WTC11 (cell line): ENCODE measurements around the gene COG6. TPM values are rescaled to one million over a fixed set of nuclear protein-coding genes. Genes with fewer than 3 reads are reported as not detected.

ENCODE experiments used
- ATAC-seq: fragments of 200-7000 bp; cut with Tn5 transposase; 2 replicates; pipeline ENCODE4 v1.10.0; 2021; ENCODE audit warnings: mild to moderate bottlenecking, moderate library complexity
- CTCF ChIA-PET: fragments of 300-600 bp; sonication (Branson Sonifier 250); formaldehyde crosslinking; loops from one replicate; lab custom pipeline; 2021; ENCODE audit warnings: antibody characterized with exemption; lab: Charles Lee
- POLR2A ChIA-PET: fragments of 350-600 bp; sonication (Branson Sonifier 250); formaldehyde crosslinking; loops from one replicate; lab custom pipeline; 2021; ENCODE audit warnings: antibody characterized with exemption; lab: Charles Lee
- DNase-seq: peaks from one replicate; pipeline ENCODE4 v3.0.0; 2021; ENCODE audit warnings: low spot score
- H3K27ac Mint-ChIP-seq: 2 replicates; pipeline ENCODE4 v1.8.0; 2021; ENCODE audit warnings: mixed read lengths
- H3K27me3 Mint-ChIP-seq: 2 replicates; pipeline ENCODE4 v1.8.0; 2021; ENCODE audit warnings: low read depth, mild to moderate bottlenecking, moderate library complexity, mixed read lengths
- H3K36me3 Mint-ChIP-seq: 2 replicates; pipeline ENCODE4 v1.8.0; 2021; ENCODE audit warnings: mixed read lengths
- H3K4me1 Mint-ChIP-seq: 2 replicates; pipeline ENCODE4 v1.8.0; 2022; ENCODE audit warnings: mixed read lengths
- H3K4me3 Mint-ChIP-seq: 2 replicates; pipeline ENCODE4 v1.8.0; 2021; ENCODE audit warnings: mild to moderate bottlenecking, moderate library complexity, mixed read lengths
- H3K9me3 Mint-ChIP-seq: 2 replicates; pipeline ENCODE4 v1.8.0; 2021; ENCODE audit warnings: mixed read lengths
- AFF4 ChIP-seq: sonication (generic); formaldehyde crosslinking; IDR thresholded peaks from 2 replicates; pipeline ENCODE4 v1.8.1; 2023; ENCODE audit warnings: mild to moderate bottlenecking, missing genetic modification reagents, borderline replicate concordance
- ATF3 ChIP-seq: sonication (generic); formaldehyde crosslinking; conservative IDR thresholded peaks from 2 replicates; pipeline ENCODE4 v1.8.1; 2022; ENCODE audit warnings: mild to moderate bottlenecking, missing genetic modification reagents
- CBFB ChIP-seq: sonication (generic); formaldehyde crosslinking; IDR thresholded peaks from 2 replicates; pipeline ENCODE4 v1.8.1; 2022; ENCODE audit warnings: mild to moderate bottlenecking, low read depth, missing genetic modification reagents
- FOXJ3 ChIP-seq: sonication (generic); formaldehyde crosslinking; IDR thresholded peaks from 2 replicates; pipeline ENCODE4 v1.9.0; 2021; ENCODE audit warnings: missing genetic modification reagents, mild to moderate bottlenecking, borderline replicate concordance
- JAZF1 ChIP-seq: fragments of 250-450 bp; sonication (Bioruptor Pico); IDR thresholded peaks from 2 replicates; pipeline ENCODE4 v1.9.0; 2021; ENCODE audit warnings: moderate library complexity, mild to moderate bottlenecking, inconsistent platforms
- MLX ChIP-seq: sonication (generic); formaldehyde crosslinking; IDR thresholded peaks from 2 replicates; pipeline ENCODE4 v1.8.1; 2023; ENCODE audit warnings: mild to moderate bottlenecking, missing genetic modification reagents, moderate library complexity
- NR2C2 ChIP-seq: sonication (generic); formaldehyde crosslinking; IDR thresholded peaks from 2 replicates; pipeline ENCODE4 v1.8.0; 2022; ENCODE audit warnings: mild to moderate bottlenecking, missing genetic modification reagents
- PRDM15 ChIP-seq: sonication (generic); formaldehyde crosslinking; IDR thresholded peaks from 2 replicates; pipeline ENCODE4 v1.8.0; 2022; ENCODE audit warnings: missing genetic modification reagents
- SMAD4 ChIP-seq: sonication (generic); formaldehyde crosslinking; IDR thresholded peaks from 2 replicates; pipeline ENCODE4 v1.8.0; 2022; ENCODE audit warnings: mild to moderate bottlenecking, missing genetic modification reagents
- USF1 ChIP-seq: sonication (generic); formaldehyde crosslinking; IDR thresholded peaks from 2 replicates; pipeline ENCODE4 v1.8.0; 2022; ENCODE audit warnings: mild to moderate bottlenecking, missing genetic modification reagents
- ZNF281 ChIP-seq: sonication (generic); formaldehyde crosslinking; IDR thresholded peaks from 2 replicates; pipeline ENCODE4 v1.8.0; 2023; ENCODE audit warnings: mild to moderate bottlenecking, missing genetic modification reagents
- ZNF512 ChIP-seq: sonication (generic); formaldehyde crosslinking; IDR thresholded peaks from 2 replicates; pipeline ENCODE4 v1.8.1; 2022; ENCODE audit warnings: missing genetic modification reagents, borderline replicate concordance
- total RNA-seq: library from RNA; stranded (reverse); gene quantifications from 3 replicates; pipeline ENCODE4 v1.2.3, GENCODE V29; 2021

COG6 gene
- total RNA-seq, 1 experiment from 2014 or later: 23.0 TPM

GRCh38 chr13:39734952-39735351 lies 79.5 kb downstream of the COG6 start (continued):
- TF ChIP-seq SMAD4 (no peak), JAZF1 (CRISPR knock-in tag) (no peak), MLX (CRISPR knock-in tag) (no peak), PRDM15 (no peak), AFF4 (CRISPR knock-in tag) (no peak), CBFB (no peak), ATF3 (CRISPR knock-in tag) (no peak), NR2C2 (CRISPR knock-in tag) (no peak), ZNF512 (CRISPR knock-in tag) (no peak)

- H3K4me3 Mint-ChIP-seq: no peak overlapping the region
- CTCF ChIA-PET: no interaction called here
- POLR2A ChIA-PET: no interaction called here
- peaks cover 22% of the 10 kb centered on the region for H3K36me3 Mint-ChIP-seq
- H3K27ac Mint-ChIP-seq: no peak overlapping the region
- H3K9me3 Mint-ChIP-seq: peaks cover 10% of the 10 kb centered on the region
- TF ChIP-seq ATF3 (CRISPR knock-in tag): no peak
- TF ChIP-seq FOXJ3 (CRISPR knock-in tag): no peak
- no peak for TF ChIP-seq ZNF281 (CRISPR knock-in tag)
- no peak for TF ChIP-seq USF1 (CRISPR knock-in tag)
- no peaks in the 10 kb centered on the region for H3K4me1 Mint-ChIP-seq
- ATAC-seq: no peak
- no peaks in the 10 kb centered on the region for H3K27me3 Mint-ChIP-seq
- no peak for DNase-seq
Measured at GRCh38 chr13:39737047-39737446, 81.6 kb downstream of the COG6 start.
